HG03442 (cell line): ENCODE data around the gene ABCA13.

Experiments used
- ATAC-seq: cut with Tn5 transposase; IDR thresholded peaks from one replicate; pipeline ENCODE4 v1.9.1; 2021; ENCODE audit warnings: mild to moderate bottlenecking, moderate library complexity; ENCODE audit not compliant: unreplicated experiment

ABCA13 gene

GRCh38 chr7:48242846-48243245, 71.6 kb downstream of the ABCA13 start:
- ATAC-seq = no peak

DNA sequence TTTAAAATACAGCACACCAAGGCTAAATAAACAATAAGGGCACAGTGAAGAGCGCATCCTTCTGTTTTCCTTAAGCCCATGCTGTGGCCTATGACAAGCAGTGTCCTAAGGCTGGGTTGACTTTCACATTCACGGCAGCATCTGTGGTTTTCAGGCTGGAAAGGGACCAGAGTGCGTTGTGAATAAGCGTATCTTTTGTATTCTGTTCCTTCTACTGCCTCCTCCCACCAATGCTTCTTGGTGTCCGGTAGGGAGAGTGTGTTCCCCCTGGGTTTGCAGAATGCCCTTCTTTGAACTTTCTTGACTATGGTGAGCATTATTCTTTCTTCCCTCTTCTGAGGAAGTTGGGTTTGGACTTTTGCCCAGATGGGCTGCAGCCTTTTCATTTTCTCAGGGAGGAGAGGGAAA, 73.6 kb downstream of the ABCA13 start:
- ATAC-seq = no peak

- ATAC-seq = peak; percentile 77
Observed at GRCh38 chr7:48245751-48246472, 74.7 kb downstream of the ABCA13 start.

DNA sequence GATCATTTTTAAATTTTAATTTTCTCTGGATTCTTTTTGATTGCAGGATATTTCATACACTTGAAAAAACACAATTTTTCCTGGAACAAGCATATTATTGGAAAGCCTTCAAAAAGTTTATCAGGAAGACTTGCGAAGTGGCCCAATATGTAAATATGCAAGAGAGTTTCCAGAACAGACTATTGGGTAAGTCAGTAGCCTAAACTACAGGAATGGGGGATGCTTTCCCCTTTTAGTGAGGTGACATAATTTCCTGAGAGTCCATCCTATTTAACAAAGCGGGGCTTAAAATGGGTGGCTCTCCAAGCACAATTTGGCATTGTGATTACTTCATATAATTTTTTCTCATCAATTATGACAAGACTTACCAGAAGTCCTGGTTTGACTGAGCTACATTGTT, 77.9 kb downstream of the ABCA13 start:
- ATAC-seq = no peak

DNA sequence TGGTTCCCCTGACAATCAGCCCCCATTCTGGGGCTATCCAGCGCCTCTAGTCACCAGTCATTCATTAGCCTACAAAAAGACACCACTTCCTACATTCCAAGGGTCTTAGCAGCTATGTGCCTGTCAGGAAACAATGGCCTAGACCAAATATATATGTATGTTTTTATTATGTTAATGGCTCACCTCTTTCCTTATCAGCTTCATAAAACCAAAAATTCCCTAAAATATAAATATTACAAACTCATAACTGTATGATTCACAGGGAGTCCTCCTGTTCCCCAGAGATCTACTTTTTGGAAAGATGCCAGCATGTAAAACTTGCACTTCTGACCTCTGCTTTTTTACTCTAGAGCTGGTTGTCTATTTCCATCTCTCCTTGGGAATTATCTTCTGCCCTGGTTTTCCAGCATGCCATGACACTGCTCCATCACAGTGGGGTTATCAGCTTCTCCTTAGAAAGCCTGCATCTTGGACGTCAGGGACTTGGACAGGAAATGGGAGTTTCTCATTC, 79.2 kb downstream of the ABCA13 start:
- ATAC-seq = no peak

- peak; percentile 94 for ATAC-seq
Observed at GRCh38 chr7:48251766-48252165, 80.5 kb downstream of the ABCA13 start.

DNA sequence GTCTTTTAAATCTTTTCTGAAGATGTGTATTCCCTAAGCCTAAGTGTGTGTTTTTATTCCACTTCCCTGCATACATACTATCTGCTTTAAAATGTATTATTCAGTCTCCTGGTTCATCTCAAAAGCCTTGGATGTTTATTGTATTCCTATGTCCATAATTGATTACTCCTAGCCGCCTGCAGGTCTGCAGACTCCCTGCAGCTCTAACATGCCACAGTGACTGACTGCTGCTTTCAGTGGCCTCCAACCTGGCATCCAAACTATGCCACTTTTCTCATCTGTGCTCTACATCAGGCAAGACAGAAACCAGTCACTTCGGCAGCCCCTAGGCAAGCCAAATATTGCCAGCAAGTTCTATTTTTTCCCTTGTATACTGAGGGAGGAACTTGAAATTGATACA, 81.7 kb downstream of the ABCA13 start:
- no peak for ATAC-seq

- peak; percentile 38 for ATAC-seq
Observed at GRCh38 chr7:48255046-48255445, 83.8 kb downstream of the ABCA13 start.

DNA sequence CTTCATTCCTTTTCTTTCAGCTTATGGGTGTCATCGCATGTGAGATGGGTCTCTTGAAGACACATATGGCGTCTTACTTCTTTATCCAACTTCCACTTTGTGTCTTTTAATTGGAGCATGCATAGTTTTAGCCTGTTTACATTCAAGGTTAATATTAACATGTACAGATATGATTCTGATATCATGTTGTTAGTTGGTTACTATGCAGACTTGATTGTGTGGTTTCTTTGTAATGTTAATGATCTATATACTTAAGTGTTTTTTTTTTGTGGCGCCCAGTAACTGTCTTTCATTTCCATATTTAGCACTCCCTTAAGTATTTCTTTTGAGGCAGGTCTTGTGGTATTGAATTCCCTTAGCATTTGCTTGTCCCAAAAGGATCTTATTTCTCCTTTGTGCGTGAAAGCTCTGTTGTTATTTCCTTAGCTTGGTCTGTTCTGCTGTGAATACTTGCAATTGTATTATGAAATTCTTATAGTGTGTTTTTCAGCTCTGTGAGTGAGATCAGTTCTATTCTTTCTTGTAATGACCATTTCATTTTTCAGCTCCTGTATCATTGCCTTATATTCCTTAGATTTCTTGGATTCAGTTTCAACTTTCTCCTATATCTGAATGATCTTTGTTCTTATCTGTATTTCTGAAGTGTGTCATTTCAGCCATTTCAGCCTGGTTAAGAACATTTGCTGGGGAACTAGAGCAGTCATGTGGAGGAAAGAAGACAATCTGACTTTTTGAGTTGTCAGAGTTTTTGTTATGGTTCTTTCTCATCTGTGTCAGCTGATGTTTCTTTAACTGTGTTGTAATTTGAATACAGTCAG, 88.4 kb downstream of the ABCA13 start:
- no peak for ATAC-seq

- no peak for ATAC-seq
Observed at GRCh38 chr7:48261696-48262095, 90.4 kb downstream of the ABCA13 start.

DNA sequence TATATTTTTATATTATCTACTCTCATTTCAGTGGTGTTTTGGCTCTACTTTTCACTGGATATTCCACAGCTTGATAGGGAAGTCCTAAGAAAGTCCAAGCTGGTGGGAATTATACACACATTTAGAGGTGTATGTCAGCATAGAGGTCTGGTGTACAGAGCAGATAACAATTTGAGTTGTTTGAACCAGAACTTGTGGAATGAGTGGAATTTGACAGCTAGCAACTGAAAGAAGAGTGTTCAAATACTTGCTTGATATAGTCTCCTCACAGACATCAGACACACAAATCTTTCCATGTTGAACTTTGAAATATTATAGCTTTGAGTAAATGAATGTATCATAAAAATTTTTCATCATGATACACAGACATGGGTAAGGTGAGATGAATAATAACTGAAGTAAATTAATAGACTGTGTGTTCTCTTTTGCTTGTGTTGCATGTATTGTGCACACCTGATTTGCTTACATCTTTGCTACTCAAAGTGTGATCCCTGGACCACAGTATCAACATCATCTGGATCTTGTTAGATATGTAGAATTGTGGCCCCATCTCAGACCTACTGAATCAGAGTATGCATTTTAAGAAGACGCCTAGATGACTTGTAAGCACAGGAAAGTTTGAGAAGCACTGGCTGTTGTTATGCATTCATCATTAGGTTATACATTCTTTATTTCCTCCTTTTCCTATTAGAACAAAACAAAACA, 91.5 kb downstream of the ABCA13 start:
- no peak for ATAC-seq

DNA sequence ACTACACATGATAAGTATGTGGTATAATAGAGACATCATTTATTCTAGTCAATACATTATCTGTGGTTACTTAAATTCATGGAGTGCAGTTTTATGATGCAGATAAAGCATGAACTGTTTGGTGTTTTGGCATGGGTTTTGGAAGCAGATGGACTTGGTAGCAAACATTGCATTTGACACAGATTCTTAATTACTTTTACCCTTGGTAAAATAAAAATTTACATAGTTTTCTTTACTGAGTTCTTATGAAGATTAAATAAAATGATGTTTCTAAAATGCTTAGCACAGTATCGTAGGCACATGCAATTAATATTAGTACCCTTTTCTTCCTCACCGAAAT, 92.0 kb downstream of the ABCA13 start:
- ATAC-seq = no peak

GRCh38 chr7:48269066-48269465, 97.8 kb downstream of the ABCA13 start:
- no peak for ATAC-seq

GRCh38 chr7:48274662-48275061, 103.4 kb downstream of the ABCA13 start:
- no peak for ATAC-seq

GRCh38 chr7:48279420-48279819, 108.2 kb downstream of the ABCA13 start:
- no peak for ATAC-seq

DNA sequence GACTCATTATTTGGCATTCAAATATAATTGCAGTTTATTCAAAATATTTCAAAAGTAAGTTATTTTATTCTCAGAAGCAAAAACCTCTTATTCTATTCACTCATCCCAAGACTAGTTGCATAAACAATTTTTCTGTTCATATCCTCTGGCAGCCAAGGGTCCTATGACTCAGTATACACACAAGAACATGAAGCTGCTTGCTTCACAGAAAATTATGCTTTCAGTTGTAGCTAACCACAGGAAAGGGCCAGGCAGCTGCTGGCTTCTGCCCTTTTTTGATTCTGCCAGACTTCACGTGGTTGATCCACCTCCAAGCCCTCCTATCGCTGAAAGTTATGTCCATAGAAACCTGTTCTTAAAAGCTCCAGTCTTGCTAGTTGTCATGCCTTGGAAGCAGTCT, 108.8 kb downstream of the ABCA13 start:
- no peak for ATAC-seq

DNA sequence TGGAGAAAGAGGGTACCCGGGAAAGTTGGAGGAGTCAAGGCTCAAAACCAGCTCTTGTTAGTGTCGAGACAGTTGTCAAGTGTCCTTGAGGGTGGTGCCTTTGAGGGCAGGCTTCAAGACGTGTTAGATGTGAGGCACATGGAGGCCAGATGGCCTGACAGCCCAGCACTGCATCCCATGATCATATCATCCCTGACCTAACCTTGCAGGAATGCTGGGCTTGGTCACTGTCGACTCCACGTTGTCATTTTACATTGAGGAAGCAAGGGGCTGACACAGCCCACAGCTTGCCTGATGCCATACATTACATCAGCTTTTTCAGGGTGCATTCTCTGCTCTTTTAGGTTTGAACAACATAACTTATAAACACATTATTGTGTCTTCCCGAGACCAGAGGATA, 114.1 kb downstream of the ABCA13 start:
- ATAC-seq = no peak

- no peak for ATAC-seq
Observed at GRCh38 chr7:48286836-48287235, 115.6 kb downstream of the ABCA13 start.

GRCh38 chr7:48289656-48290055, 118.4 kb downstream of the ABCA13 start:
- ATAC-seq = no peak

DNA sequence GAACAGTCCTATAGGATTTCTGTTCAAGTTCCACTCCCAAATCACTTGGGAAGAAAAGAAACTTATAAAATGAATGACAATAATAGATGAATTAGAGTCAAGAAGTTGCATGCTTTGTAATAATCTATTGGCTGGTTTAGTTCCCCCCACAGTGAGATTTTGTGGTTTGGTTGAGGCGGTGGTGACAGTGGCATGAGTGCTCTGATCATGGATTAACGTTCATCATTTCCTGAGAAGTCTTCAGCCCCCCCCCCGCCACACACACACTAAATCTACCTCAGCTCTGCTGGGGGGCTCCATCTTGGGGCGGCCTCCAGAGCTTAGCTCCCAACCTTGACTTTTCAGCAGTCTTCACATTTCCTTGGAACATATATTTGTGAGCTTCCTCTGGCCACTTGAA, 121.7 kb downstream of the ABCA13 start:
- no peak for ATAC-seq

GRCh38 chr7:48295296-48295971, 124.2 kb downstream of the ABCA13 start:
- no peak for ATAC-seq
